ENCODE data around the gene CLECL1.

Gene CLECL1

DNA sequence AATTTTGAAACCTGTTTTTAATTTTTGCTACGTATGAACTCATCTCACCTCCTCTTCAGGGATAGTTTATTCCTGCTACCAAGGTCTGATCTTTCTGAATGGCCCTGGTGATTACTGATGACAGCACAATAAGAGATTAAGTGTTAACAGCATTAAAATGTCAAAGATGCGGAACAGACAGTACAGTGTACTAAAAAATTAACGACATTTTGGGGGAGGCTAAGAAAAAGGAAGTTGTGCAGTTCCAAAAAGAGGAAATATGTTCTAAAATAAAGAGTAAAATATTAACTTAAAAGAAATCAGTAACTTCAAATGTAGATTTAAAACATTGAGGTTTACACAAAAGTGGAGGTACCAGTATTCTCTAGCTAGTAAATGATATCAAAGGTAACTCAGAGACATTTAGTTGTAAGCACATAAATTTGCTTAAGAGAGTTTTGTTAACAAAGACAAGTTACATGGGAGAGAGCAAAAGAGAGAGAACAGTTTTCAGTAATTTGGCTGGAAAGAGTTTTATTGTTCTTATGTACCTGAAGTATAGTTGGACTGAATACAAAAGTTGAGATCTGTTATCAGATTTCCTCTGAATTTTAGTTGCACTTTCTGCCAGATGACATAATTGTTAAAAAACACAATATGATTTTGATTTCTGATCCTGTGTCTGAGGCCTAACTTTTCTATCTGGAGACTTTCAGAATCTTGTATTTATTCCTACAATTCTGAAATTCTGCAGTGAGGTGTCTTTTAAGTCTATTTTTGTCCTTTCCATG lies 4.2 kb upstream of the CLECL1 start:
- Histone ChIP-seq H3K4me1 (no peaks in the 10 kb centered on the region), H3K36me3 (no peaks in the 10 kb centered on the region), H3K4me3 (ENCODE audit: low read depth, low read length) (no peak overlapping the region), H3K9me3 (no peaks in the 10 kb centered on the region), H3K27me3 (peaks cover 46% of the 10 kb centered on the region)
- TF ChIP-seq, protein P1, sequence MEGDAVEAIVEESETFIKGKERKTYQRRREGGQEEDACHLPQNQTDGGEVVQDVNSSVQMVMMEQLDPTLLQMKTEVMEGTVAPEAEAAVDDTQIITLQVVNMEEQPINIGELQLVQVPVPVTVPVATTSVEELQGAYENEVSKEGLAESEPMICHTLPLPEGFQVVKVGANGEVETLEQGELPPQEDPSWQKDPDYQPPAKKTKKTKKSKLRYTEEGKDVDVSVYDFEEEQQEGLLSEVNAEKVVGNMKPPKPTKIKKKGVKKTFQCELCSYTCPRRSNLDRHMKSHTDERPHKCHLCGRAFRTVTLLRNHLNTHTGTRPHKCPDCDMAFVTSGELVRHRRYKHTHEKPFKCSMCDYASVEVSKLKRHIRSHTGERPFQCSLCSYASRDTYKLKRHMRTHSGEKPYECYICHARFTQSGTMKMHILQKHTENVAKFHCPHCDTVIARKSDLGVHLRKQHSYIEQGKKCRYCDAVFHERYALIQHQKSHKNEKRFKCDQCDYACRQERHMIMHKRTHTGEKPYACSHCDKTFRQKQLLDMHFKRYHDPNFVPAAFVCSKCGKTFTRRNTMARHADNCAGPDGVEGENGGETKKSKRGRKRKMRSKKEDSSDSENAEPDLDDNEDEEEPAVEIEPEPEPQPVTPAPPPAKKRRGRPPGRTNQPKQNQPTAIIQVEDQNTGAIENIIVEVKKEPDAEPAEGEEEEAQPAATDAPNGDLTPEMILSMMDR (IDR thresholded peaks at IDR 0.05; ENCODE audit: low read depth, low read length) = no peak
- no peak for DNase-seq

DNA sequence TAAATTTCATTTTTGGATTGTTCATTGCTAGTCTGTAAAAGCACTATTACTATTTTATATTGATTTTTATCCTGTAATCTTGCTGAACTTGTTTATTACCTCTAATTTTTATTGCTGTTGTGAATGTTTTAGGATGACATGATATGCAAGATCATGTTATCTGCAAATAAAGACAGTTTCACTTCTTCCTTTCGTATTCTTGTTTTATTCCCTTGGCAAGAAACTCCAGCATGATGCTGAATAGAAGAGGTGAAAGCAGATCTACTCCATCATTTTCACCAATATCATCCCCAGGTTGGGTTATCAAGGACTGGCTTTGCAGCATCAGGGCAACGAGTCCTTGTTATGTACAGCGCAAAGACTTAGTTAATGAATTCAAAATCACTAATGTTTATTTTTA lies 2.7 kb upstream of the CLECL1 start:
- Histone ChIP-seq H3K36me3 (no peaks in the 10 kb centered on the region), H3K9me3 (no peaks in the 10 kb centered on the region), H3K4me1 (no peaks in the 10 kb centered on the region), H3K27me3 (peaks cover 43% of the 10 kb centered on the region), H3K4me3 (ENCODE audit: low read depth, low read length) (no peak overlapping the region)
- DNase-seq = no peak
- TF ChIP-seq, protein P1 (IDR thresholded peaks at IDR 0.05; ENCODE audit: low read depth, low read length) = no peak

DNA sequence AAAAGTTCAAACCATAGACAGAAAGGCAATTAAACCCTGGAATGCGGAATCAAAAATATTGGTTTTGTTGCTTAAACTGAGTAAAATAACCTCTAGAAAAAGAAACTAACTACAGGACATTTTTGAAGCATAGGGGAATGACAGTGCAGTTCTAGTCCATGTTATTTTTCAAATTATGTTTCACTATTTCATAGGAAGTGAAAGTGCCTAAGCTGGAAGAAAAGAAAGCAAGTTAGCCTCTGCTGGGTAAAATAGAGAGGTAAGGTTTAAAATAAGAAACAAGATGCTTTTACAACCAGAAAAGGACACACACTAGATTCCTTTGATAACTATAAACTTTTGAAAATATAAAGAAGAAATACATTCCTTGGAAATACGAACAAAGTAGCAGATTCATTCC lies 1.1 kb downstream of the CLECL1 start:
- TF ChIP-seq, protein P1 (IDR thresholded peaks at IDR 0.05; ENCODE audit: low read depth, low read length) = no peak
- no peak overlapping the region for H3K4me3 ChIP-seq (ENCODE audit: low read depth, low read length)
- no peaks in the 10 kb centered on the region for H3K9me3 ChIP-seq
- DNase-seq = no peak
- no peaks in the 10 kb centered on the region for H3K4me1 ChIP-seq
- H3K27me3 ChIP-seq = peaks cover 33% of the 10 kb centered on the region
- no peaks in the 10 kb centered on the region for H3K36me3 ChIP-seq

DNA sequence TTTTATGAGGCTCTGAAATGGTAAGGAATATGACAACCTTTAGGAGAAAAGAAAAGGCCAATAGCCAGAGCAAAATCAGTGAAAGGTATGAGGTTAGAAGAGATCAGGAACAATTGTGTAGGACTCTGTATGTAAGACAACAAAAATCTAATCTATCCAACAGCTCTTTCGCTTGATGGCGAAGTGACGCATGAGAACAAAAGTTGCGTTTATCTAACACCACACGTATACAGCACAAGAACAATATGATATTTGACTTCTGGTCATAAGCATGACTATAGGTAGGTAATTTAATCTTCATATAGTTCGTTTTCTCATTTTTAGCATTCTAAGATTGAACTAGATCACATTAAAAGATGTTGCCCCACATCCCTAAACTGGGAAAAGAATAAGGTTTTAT lies 1.5 kb downstream of the CLECL1 start:
- Histone ChIP-seq H3K36me3 (no peaks in the 10 kb centered on the region), H3K9me3 (no peaks in the 10 kb centered on the region), H3K4me3 (ENCODE audit: low read depth, low read length) (no peak overlapping the region), H3K27me3 (peaks cover 31% of the 10 kb centered on the region), H3K4me1 (no peaks in the 10 kb centered on the region)
- TF ChIP-seq, protein P1 (IDR thresholded peaks at IDR 0.05; ENCODE audit: low read depth, low read length) = no peak
- no peak for DNase-seq

DNA sequence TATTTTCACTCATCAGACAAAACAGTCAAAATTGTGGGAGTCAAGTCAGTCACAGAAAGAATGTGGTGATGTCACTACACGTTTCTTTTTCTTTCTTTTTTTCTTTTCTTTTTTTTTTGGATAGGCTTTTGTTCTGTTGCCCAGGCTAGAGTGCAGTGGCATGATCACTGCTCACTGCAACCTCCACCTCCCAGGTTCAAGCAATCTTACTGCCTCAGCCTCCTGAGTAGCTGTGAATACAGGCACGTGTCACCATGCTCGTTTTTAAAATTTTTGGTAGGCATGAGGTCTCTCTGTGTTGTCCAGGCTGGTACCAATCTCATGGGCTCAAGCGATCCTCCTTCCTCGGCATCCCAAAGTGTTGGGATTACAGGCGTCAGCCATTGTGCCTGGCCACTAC lies 2.3 kb downstream of the CLECL1 start:
- peaks cover 34% of the 10 kb centered on the region for H3K27me3 ChIP-seq
- DNase-seq = no peak
- no peak overlapping the region for H3K4me3 ChIP-seq (ENCODE audit: low read depth, low read length)
- TF ChIP-seq, protein P1 (IDR thresholded peaks at IDR 0.05; ENCODE audit: low read depth, low read length) = no peak
- H3K36me3 ChIP-seq = no peaks in the 10 kb centered on the region
- H3K4me1 ChIP-seq = no peaks in the 10 kb centered on the region
- no peaks in the 10 kb centered on the region for H3K9me3 ChIP-seq

DNA sequence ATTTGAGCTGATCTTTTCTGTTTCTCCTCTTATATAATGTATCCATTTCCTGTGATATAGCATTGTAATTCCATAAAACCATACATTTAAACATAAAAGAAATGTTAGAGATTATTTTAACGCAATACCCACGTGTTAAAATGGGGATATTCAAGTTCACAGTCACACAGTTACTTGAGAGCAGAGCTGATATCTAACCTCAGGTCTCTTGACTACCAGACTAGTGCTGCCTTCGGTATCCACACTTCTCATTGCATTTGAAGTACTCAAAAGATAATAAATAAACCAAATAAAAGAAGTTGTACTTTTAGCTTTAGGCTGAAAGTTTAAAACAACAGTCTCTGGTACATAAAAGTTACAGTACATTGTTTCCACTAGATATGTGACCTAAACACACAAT lies 2.9 kb downstream of the CLECL1 start:
- DNase-seq = no peak
- TF ChIP-seq, protein P1 (IDR thresholded peaks at IDR 0.05; ENCODE audit: low read depth, low read length) = no peak
- no peak overlapping the region for H3K4me3 ChIP-seq (ENCODE audit: low read depth, low read length)
- H3K9me3 ChIP-seq = no peaks in the 10 kb centered on the region
- H3K4me1 ChIP-seq = no peaks in the 10 kb centered on the region
- H3K27me3 ChIP-seq = peaks cover 34% of the 10 kb centered on the region
- no peaks in the 10 kb centered on the region for H3K36me3 ChIP-seq
